H1 (cell line): Measurements from ENCODE around the gene NEU4.

Experiments used
- CTCF ChIP-seq, 3 experiments: IDR thresholded peaks; 1 replicate in 2 of 3; 2 replicates in 1 of 3; pipeline versions ENCODE4 v1.5.1 to v1.6.1; 2011; ENCODE audit warnings: low read length in 3 of 3, mild to moderate bottlenecking in 3 of 3, inconsistent platforms in 2 of 3, low read depth in 1 of 3, moderate library complexity in 1 of 3; ENCODE audit not compliant: insufficient read depth in 1 of 3; ENCODE audit errors: control extremely low read depth in 1 of 3
- E2F6 ChIP-seq: IDR thresholded peaks from 2 replicates; pipeline ENCODE4 v1.6.1; 2012; ENCODE audit warnings: inconsistent platforms
- POLR2A ChIP-seq, 2 experiments: IDR thresholded peaks; 1 replicate in 1 of 2; 2 replicates in 1 of 2; pipeline ENCODE4 v1.6.1; 2011; ENCODE audit warnings: low read depth in 2 of 2, low read length in 2 of 2, mild to moderate bottlenecking in 2 of 2; ENCODE audit errors: control extremely low read depth in 1 of 2
- POLR2AphosphoS5 ChIP-seq: IDR thresholded peaks from 2 replicates; pipeline ENCODE4 v1.6.1; 2011; ENCODE audit warnings: low read depth, low read length

GRCh38 chr2:241772063-241772499, 36.9 kb upstream of the NEU4 start:
- TF ChIP-seq CTCF (IDR thresholded peaks at IDR 0.05; ENCODE audit: control extremely low read depth in 1 of 3, insufficient read depth in 1 of 3, low read depth in 1 of 3, low read length in 3 of 3): no peak
- no peak for TF ChIP-seq POLR2AphosphoS5
- no peak for TF ChIP-seq E2F6
- no peak for TF ChIP-seq POLR2A (IDR thresholded peaks at IDR 0.05; ENCODE audit: control extremely low read depth in 1 of 2, low read depth in 2 of 2, low read length in 2 of 2)
